ENCODE results near the gene SMC6. TPM values are rescaled to one million over a fixed set of nuclear protein-coding genes. Genes with fewer than 3 reads are reported as not detected.

The SMC6 gene
- 15.3 and 25.5 TPM in 2 replicates for total RNA-seq

DNA sequence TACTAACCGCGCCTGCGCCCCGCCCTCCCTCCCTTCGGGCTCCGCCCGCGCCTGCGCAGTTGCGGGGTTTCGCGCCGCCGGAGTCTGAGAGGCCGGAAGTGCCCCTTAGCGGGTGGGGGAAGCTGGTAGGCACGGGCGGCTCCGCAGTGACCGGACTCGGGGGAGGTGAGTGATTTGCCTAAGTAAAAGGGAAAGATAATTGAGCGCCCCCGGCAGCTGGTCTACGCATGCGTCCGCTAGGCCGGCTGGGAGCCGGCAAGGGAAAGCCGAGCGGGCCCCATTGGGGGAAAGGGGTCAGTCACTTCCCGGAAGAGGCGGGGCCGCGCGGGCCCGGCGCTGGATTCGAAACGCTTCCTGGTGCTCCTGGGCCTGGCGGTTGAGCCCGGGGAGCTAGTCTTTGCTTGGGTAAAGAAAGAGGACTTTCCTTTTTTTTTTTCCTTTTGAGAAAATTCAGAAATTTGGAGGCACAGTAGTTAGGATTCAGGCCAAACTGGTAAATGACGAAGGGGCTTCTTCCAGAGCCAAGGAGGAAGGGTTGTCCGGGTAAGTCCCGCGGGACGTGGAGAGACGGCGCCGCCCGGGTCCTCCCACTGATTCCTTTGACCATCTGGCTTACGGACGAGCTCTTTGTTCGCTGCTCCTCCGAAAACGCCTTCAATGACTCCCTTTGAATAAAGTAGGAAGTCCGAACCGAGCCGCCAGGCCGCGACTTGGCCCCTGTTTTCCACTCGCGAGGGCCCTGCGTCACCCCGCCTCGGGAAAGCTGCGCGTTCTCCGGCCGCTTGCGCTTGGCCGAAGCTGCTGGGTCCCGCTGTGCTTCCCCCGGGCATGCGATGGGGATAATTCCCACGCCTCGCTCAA lies at the start of gene SMC6, which contains the start of gene GEN1:
Gene SMC6 (minus strand): TSS at position 8 of the 861 bp plus-strand sequence. CDS start 7,864 bp downstream, outside the sequence.
Gene GEN1 (plus strand): TSS at position 336 of the 861 bp plus-strand sequence. CDS start 5,806 bp downstream, outside the sequence.

Other genes with a start within 250 kb of the SMC6 start
- gene RAD51AP2, start 235.4 kb downstream of the SMC6 start, total RNA-seq = under 0.01 TPM in 1 of 2 replicates, not detected in the other
- 0.22 and 1.9 TPM in 2 replicates for gene VSNL1, start 213.1 kb downstream of the SMC6 start, total RNA-seq
- gene GEN1, start 328 bp upstream of the SMC6 start, total RNA-seq = 6.8 and 29.2 TPM in 2 replicates
- gene MSGN1, start 62.6 kb upstream of the SMC6 start, total RNA-seq = not detected in 2 replicates
- gene KCNS3, start 124.9 kb upstream of the SMC6 start, total RNA-seq = 4.2 and 7.0 TPM in 2 replicates